ENCODE data around the gene NPAT.
"Not testable (repeated sequence)": the region's sequence is repeated elsewhere in the genome, so short reads cannot be mapped to it uniquely, and the experiment has no call there.

NPAT gene

DNA sequence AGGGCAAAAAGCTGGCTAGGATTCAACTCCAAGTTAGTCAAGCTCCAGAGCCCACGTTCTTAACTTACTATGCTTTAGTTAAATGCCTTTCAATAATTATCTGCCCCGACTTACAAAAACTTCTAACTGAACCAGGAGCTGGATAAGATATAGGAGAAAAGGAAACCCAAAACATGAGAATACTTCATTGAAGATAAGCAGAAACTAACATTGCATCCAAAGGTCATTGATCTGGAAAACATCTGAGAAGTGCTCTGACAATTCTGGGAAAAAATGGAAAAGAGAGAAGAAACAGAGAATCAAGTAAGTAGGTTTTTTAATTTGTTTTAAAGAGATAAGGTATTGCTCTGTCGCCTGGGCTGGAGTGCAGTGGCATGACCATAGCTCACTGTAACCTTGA, 73.9 kb downstream of the NPAT start:
- no peak for DNase-seq (ENCODE audit: low spot score)

DNA sequence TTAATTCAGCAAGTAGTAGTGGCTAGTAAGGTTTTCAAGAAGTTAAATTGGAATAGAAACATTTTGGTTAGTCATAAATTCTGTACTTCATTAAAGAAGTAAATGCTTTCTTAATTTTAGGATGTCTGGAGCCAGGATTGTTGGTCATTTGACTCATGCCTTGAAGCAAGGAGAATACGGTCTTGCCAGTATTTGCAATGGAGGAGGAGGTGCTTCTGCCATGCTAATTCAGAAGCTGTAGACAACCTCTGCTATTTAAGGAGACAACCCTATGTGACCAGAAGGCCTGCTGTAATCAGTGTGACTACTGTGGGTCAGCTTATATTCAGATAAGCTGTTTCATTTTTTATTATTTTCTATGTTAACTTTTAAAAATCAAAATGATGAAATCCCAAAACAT, 75.3 kb downstream of the NPAT start:
- DNase-seq (ENCODE audit: low spot score) = no peak

DNA sequence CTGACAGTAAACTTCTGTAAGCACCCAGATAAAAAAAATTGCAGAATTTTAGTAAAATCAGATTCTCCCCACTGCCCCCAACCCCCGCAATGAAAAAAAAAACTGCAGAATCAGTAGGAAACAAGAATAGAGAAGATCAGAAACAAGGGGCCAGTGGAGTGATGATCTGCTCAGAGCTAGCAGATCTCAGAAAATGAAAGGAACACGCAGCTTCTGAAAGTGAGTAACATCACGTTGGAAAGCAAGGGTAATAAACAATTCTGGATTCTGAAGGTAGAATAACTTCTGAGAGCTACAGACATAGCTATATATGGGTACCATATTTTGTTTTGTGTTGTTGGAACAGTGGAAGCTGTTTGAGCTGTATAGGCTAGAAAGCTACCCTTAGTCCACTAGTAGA, 77.8 kb downstream of the NPAT start:
- DNase-seq (ENCODE audit: low spot score) = no peak

DNA sequence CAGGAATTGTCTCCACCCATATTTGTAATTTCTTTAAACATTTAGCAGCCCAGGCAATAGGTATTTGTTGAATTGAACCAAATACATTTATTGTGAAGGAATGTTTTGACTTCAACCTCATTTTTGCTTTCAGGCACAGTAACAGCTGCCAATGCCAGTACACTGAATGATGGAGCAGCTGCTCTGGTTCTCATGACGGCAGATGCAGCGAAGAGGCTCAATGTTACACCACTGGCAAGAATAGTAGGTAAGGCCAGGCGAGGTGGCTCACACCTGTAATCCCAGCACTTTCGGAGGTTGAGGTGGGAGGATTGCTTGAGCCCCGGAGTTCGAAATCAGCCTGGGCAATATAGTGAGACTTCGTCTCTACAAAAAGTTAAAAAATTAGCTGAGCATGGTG, 80.1 kb downstream of the NPAT start:
- no peak for DNase-seq (ENCODE audit: low spot score)

DNA sequence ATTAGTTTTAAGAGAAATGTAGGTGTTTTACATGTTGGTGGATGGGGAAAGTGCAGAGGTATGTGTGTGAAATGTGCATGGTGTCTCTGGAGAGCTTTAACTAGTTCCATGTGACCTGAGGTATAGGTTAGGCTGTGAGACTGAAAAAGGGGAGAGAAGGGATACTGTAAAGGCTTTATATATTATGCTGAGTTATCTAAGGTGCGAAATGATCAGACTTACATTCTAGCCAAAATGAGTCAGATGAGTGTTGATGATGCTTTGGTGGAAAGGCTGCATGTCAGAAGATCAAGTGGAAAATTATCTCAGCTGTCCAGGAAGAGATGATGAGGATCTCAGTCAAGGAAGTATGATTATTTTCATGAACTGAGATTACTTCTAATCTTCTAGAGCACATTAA, 85.2 kb downstream of the NPAT start:
- DNase-seq (ENCODE audit: low spot score) = no peak

DNA sequence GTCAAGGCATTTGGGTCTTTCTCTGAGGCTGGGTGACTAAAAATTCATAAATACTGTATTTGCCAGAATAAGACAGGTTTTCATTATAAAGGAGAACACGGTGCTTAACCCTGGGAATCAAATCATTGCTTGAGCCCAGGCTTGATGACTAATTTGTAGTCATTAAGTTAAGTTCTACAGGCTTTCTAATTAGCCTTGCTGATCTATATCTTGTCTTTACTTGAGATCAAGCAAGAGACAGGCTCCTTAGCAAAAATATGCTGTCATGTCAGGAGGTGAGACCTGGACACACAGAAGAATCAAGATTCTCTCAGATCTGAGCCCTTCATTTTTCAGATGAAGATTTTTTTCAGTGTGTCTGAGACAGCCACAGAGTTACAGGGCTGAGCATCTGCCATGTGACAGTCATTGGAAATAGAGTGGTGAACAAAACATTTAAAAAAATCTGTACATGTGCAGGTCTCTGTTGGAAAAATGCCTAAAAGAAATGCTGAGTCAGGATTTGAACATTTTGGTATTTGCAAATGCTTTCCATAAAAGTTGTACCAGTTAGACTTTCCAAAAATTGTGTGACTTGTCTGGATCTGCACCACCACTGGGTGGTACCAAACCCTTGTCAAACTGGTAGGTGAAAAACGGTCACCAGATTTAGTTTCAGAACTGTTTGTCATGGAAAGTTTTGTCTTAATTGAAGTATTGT, 86.4 kb downstream of the NPAT start:
- peak; percentile 21 for DNase-seq (ENCODE audit: low spot score)

DNA sequence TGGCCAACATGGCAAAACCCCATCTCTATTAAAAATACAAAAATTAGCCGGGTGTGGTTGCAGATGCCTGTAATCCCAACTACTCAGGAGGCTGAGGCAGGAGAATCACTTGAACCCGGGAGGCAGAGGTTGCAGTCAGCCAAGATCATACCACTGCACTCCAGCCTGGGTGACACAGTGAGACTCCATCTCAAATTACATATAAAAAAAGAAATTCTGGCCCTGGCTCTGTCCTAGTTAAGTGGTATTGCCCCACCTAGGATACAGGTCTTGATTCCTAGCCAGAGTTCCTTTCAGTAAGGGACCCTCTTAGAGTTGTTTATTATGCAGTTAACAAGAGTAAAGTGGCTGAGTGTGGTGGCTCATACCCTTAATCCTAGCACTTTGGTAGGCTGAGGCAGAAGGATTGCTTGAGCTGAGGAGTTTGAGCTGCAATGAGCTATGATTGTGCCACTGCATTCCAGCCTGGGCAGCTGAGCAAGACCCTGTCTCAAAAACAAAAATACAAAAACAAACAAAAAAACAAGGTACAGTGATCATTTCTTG, 89.4 kb downstream of the NPAT start:
- not testable (repeated sequence) for DNase-seq (ENCODE audit: low spot score)

DNA sequence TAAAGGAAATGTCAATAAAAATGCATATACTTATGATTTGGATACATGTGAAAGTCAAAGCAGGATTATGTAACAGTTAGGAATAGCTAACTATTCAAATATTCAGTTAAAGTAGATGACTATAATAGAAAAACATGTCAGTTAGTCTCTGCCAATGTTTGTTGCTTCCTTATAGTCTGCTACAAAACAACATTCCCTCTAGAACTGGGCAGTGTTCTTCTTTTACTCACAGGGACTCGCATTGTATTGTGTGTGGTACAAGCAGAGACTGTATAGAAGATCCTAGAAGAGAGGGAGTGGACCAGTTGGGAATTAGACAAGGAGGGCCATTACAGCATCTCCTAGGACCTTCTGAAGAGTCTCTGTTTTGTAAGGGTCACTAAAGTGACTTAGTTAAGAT, 90.4 kb downstream of the NPAT start:
- DNase-seq (ENCODE audit: low spot score) = peak; percentile 60

DNA sequence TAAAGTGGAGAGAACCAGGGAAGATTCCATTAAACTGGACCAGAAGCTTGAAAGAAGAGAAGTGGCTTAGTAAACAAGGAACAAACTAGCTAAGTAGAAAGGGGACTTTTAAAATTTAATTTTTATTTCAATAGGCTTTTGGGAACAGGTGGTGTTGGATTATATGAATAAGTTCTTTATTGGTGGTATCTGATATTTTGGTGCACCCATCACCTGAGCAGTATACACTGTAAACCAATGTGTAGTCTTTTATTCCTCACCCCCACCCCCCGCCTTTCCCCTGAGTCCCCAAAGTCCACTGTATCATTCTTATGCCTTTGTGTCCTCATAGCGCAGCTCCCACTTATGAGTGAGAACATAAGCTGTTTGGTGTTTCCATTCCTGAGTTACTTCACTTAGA, 93.7 kb downstream of the NPAT start:
- DNase-seq (ENCODE audit: low spot score) = no peak

DNA sequence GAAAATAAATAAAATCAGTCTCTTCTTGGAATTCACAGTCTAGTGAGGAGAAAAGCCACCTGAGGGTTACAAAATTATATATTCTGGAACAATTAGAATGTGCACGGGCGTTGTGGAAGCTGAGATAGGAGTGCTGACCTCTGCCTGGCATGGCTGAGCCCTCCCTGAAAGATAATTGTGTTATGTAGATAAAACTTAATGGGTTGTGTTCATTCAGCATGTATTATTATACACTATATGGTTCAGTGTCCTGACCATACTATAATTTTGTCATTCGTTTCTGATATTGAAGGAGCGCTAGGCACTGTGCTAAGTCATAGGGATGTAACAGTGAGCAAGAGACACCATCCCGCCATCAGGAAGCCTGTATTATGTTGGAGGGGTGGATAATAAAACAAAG, 97.3 kb downstream of the NPAT start:
- no peak for DNase-seq (ENCODE audit: low spot score)

DNA sequence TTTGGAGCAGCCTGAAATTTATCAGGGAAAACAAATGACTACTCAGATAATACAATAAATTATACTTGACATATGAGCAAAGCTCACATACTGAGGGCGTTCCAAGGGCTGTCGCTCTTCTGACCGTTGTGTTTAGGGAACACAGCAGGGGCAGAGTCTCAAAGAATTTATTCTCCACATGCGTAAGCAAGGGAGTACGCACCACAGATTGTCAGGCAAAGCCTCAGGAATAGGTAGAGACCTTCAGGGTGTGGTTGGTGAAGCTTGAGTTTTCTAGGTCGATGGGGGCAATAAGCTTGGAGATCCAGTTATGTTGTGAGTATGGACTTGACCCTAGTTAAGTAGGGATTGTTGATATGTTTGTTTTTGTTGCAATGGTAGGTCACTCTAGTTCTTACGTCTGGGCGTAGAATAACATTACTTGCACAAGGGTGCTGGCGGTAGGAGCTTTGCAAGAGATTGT, 100.2 kb downstream of the NPAT start:
- DNase-seq (ENCODE audit: low spot score) = peak; percentile 32

DNA sequence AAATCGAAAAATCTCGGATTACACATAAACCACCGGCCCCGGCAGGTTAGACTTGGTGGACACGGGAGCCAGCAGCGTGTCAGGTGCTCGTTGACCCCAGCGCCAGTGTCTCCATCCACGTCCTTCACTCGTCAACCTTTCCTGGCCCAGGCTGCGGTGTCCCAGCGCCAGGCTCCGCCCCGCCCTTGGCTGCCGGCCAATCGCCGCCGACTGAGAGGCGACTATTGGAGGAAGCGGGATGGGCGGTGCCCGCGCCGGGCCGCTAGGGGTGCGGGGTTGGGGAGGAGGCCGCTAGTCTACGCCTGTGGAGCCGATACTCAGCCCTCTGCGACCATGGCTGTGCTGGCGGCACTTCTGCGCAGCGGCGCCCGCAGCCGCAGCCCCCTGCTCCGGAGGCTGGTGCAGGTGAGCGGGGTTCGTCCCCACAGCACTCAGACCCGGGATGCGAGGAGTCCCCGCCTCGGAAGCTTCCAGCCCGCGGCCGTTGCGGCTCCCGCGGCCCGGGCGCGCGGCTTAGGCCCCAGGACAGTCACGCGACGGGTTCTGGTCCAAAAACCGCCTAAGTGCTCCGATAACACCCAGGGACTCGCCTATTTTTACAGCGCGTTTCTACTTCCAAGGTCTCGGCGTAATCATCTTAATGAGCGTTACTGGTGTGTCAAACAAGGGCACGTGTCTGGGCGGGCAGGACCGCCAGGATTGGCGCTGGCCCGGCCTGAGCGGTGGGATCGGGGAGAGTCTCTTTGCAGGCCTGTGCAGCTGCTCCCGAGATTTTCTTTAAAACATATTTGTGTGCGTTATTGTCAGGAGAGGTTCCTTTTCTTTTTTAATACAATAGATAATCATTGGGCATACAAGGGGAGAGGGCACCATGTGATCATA, 100.9 kb downstream of the NPAT start, which contains the start of gene ACAT1:
TSS of gene ACAT1 (plus strand) at position 294 of the 882 bp plus-strand sequence. CDS start at position 334, 40 bp downstream.
- peak; percentile 97 for DNase-seq (ENCODE audit: low spot score)

DNA sequence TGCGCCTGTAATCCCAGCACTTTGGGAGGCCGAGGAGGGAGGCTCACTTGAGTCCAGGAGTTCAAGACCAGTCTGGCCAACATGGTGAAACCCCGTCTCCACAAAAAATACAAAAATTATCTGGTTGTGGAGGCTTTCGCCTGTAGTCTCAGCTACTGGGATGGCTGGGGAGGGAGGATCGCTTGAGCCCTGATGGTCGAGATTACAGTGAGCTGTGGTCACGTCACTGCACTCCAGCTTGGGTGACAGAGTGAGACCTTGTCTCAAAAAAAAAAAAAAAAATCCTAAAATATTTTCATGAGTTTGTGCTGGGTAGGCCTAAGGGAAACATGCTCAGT, 101.5 kb downstream of the NPAT start:
- not testable (repeated sequence) for DNase-seq (ENCODE audit: low spot score)

DNA sequence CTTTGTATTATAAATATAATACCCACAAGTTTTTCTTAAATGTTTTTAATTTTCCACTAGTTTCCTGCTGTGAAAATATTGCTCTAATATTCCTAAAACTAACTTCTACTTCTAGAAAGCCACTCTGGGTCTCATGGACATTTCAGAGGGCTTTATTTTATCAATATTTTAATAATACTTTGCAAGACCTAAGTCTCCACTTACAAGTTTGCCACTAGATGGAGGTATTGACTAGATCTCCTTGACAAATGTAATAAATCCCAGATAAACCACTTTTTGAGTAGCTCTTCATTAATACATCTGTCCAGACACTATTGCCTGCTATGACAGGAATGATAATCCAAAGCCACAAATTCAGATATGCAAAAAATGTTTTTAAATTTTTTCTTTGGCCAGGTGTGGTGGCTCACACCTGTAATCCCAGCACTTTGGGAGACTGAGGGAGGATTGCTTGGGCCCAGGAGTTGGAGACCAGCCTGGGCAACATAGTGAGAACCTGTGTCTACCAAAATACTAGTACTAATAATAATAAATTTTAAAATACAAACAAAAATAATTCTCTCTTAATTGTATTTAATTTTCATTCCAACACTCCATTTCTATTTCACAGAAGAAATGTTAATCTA, 104.6 kb downstream of the NPAT start:
- peak; percentile 68 for DNase-seq (ENCODE audit: low spot score)

DNA sequence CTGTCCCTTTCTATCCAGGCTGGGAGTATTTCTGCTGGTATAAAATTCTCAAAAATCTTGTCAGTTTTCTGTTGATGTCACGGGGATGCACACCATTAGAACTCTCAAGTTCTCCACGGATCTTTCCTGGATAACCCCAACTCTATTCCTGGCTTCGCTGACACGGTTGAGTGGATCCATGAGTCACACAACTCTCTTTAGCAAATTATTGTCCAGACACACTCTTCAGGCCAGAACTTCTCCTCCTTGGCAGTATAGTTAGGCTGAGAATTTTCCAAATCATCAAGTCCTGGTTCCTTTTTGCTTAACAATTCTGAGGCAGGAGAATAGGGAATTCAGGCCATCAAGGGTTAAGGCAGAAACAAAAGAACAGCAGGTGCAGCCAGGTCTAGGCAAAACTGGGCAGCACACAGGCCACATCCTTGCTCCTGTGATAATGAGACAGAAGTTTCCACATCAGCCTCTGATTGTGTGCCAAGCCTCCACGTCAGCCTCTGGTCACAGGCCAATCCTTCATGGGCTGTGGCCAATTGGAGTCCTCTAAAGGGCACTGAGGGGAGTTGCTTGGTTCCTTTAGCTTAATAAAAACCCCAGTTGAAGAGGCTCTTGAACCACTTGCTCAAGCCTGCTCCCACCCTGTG, 106.8 kb downstream of the NPAT start:
- DNase-seq (ENCODE audit: low spot score) = peak; percentile 81

DNA sequence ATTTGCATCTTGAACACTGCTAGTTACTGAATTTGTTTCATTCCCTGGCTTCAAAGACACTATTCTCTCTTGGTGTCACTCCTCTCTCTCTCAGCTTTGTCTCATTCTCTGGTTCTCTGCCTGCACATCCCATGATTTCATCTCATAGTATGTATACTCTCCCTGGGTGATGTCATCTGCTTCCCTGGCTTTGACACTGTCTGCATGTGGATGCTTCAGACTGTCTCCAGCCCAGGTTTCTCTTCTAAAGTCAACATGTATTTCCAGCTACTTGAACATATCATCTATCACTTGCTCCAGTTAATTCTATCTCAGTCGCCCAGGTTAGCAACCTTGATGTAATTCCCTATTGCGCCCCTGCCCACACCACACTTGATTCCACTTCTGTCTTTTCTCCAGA, 110.4 kb downstream of the NPAT start:
- DNase-seq (ENCODE audit: low spot score) = no peak

DNA sequence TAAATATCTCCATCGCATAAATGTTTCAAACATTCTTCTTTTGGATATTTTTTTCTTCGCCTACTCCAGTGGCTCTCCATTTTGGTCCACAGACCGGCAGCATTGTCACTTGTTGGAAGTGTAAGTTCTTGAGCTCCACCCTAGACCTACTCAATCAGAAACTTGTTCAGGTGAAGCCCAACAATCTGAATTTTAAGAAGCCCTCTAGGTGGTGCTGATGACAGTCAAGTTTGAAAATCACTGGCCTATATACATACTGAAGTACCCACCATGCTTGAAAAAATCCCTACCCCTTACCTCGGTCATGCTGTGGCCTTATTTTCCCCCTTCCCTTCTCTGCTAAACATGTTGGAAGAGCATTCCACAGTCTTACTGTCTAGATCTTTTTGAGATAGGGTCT, 111.3 kb downstream of the NPAT start:
- no peak for DNase-seq (ENCODE audit: low spot score)

Measured in GM03348 (cell line).